ENCODE data around the gene FREM2. TPM values are rescaled to one million over a fixed set of nuclear protein-coding genes. Genes with fewer than 3 reads are reported as not detected.

Gene FREM2
- total RNA-seq, 1 experiment from 2014 or later: 25.4 TPM

DNA sequence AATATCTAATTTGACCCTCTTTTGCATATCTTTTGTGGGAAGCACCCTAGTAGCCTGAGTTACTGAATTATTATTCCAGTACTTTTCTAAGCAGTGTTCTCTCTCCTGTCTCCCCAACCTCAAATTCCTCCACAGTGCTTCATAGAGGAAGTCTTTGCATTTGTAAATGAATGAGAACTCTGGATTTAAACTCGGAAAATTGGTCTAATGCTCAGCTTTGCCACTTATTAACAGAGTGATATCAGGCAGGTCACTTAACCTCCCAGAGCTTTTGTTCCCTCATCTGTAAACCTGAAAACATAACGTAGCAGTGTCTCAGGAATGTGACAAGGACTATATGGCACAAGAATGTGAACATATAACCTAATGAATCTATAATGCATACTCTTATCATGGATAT is 26.2 kb downstream of the FREM2 start:
- Mint-ChIP-seq H3K9me3 (ENCODE audit: low read depth, unreplicated experiment) (no peaks in the 10 kb centered on the region), H3K4me1 (ENCODE audit: low read depth, unreplicated experiment) (peaks cover 23% of the 10 kb centered on the region), H3K27me3 (ENCODE audit: unreplicated experiment) (no peaks in the 10 kb centered on the region), H3K36me3 (ENCODE audit: insufficient read depth, unreplicated experiment) (peaks cover 10% of the 10 kb centered on the region), H3K27ac (ENCODE audit: unreplicated experiment) (peak overlapping the region; percentile 9), H3K4me3 (ENCODE audit: low read depth, unreplicated experiment) (peak overlapping the region; percentile 7)
- CTCF ChIA-PET: interaction anchor here (0.7 kb wide), 1 partner anchor 10 kb away, joined by 5 read pairs; no protein-coding TSS in a partner anchor
- intact Hi-C loops (cut with micrococcal nuclease; ENCODE audit: unreplicated experiment): no loop called here
- BruUV-seq (replicated peaks): no TSS peak
- TF ChIP-seq CTCF (IDR thresholded peaks at IDR 0.05; ENCODE audit: unreplicated experiment): no peak
- DNase-seq: no peak

- Mint-ChIP-seq H3K9me3 (ENCODE audit: low read depth, unreplicated experiment) (no peaks in the 10 kb centered on the region), H3K27ac (ENCODE audit: unreplicated experiment) (no peak overlapping the region), H3K4me1 (ENCODE audit: low read depth, unreplicated experiment) (peaks cover 10% of the 10 kb centered on the region), H3K4me3 (ENCODE audit: low read depth, unreplicated experiment) (no peak overlapping the region), H3K27me3 (ENCODE audit: unreplicated experiment) (no peaks in the 10 kb centered on the region), H3K36me3 (ENCODE audit: insufficient read depth, unreplicated experiment) (no peaks in the 10 kb centered on the region)
- TF ChIP-seq CTCF (IDR thresholded peaks at IDR 0.05; ENCODE audit: unreplicated experiment): no peak
- no peak for DNase-seq
- intact Hi-C loops (cut with micrococcal nuclease; ENCODE audit: unreplicated experiment): no loop called here
- BruUV-seq (replicated peaks): no TSS peak
- CTCF ChIA-PET: no interaction called here
Measured at GRCh38 chr13:38718374-38718773, 31.5 kb downstream of the FREM2 start.

DNA sequence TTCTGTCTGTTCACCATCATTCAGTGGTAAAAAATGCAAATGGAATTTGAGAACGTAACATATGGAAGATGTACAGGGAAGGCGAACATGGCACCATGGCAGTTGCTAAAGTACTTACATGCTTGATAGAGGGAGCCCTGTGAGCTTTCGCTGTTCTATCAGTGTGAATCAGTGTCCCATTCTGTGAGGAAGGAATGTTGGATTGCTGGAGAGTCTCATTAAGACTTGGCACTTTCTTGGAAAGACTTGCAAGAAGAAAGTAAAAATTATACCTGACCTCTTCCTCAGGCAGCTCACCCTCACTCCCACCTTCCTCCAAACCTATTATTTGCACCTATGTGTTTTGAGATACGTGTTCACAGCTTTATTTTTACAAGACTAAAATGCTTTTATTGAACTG is 43.5 kb downstream of the FREM2 start:
- H3K4me1 Mint-ChIP-seq (ENCODE audit: low read depth, unreplicated experiment): no peaks in the 10 kb centered on the region
- BruUV-seq (replicated peaks): no TSS peak
- H3K27me3 Mint-ChIP-seq (ENCODE audit: unreplicated experiment): no peaks in the 10 kb centered on the region
- no peak overlapping the region for H3K27ac Mint-ChIP-seq (ENCODE audit: unreplicated experiment)
- CTCF ChIA-PET: interaction anchor here (0.7 kb wide), 1 partner anchor 25 kb away, joined by 3 read pairs; no protein-coding TSS in a partner anchor
- no peak for DNase-seq
- H3K9me3 Mint-ChIP-seq (ENCODE audit: low read depth, unreplicated experiment): no peaks in the 10 kb centered on the region
- no peaks in the 10 kb centered on the region for H3K36me3 Mint-ChIP-seq (ENCODE audit: insufficient read depth, unreplicated experiment)
- intact Hi-C loops (cut with micrococcal nuclease; ENCODE audit: unreplicated experiment): no loop called here
- TF ChIP-seq CTCF (IDR thresholded peaks at IDR 0.05; ENCODE audit: unreplicated experiment): no peak
- no peak overlapping the region for H3K4me3 Mint-ChIP-seq (ENCODE audit: low read depth, unreplicated experiment)

DNA sequence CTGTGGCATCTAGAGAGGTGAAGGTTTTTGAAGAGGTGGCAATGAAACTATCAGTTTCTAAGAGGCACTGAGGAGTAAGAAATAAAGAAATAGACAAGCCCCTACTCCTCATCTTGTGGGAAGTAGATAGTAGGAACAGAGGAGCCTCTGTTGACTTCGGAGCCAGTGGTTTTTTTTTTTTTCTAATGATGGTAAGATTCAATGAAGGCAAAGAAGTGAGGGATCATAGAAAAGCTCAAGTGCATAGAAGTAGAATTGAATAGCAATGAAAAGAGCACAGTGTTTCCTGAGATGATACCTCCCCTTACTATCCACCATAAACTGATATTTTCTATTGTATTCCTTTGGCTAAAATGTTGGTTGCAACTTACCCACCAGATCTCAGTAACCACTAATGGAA is 46.3 kb downstream of the FREM2 start:
- no peaks in the 10 kb centered on the region for H3K27me3 Mint-ChIP-seq (ENCODE audit: unreplicated experiment)
- BruUV-seq (replicated peaks): no TSS peak
- intact Hi-C loops (cut with micrococcal nuclease; ENCODE audit: unreplicated experiment): no loop called here
- no peak overlapping the region for H3K4me3 Mint-ChIP-seq (ENCODE audit: low read depth, unreplicated experiment)
- TF ChIP-seq CTCF (IDR thresholded peaks at IDR 0.05; ENCODE audit: unreplicated experiment): no peak
- H3K9me3 Mint-ChIP-seq (ENCODE audit: low read depth, unreplicated experiment): no peaks in the 10 kb centered on the region
- no peaks in the 10 kb centered on the region for H3K36me3 Mint-ChIP-seq (ENCODE audit: insufficient read depth, unreplicated experiment)
- H3K4me1 Mint-ChIP-seq (ENCODE audit: low read depth, unreplicated experiment): no peaks in the 10 kb centered on the region
- H3K27ac Mint-ChIP-seq (ENCODE audit: unreplicated experiment): no peak overlapping the region
- CTCF ChIA-PET: interaction anchor here (0.6 kb wide), 3 partner anchors 13 to 290 kb away, joined by 3 read pairs; no protein-coding TSS in a partner anchor
- no peak for DNase-seq
